Measurements from ENCODE around the gene CFAP46. TPM values are rescaled to one million over a fixed set of nuclear protein-coding genes. Genes with fewer than 3 reads are reported as not detected.

CFAP46 gene
- total and polyA plus RNA-seq, 10 of the 15 experiments (the other 5 are each of a cell fraction or from before 2014, with no cell fraction given), result 0.01 to 0.18 (median 0.03) TPM; not detected in 7

GRCh38 chr10:132984008-132984295 lies 41.6 kb upstream of the CFAP46 start:
- TF ChIP-seq ZBTB33 (IDR thresholded peaks at IDR 0.05), result no peak
- no peak for TF ChIP-seq ELK1 (IDR thresholded peaks at IDR 0.05; ENCODE audit: low read depth, low read length)
- TF ChIP-seq YY1 (IDR thresholded peaks at IDR 0.05; ENCODE audit: low read depth, low read length), result no peak
- no peak for TF ChIP-seq RAD21 (IDR thresholded peaks at IDR 0.05; ENCODE audit: insufficient read depth, low read depth, low read length)
- no peak for TF ChIP-seq EED (IDR thresholded peaks at IDR 0.05; ENCODE audit: low read depth)
- no peak for TF ChIP-seq PKNOX1 (IDR thresholded peaks at IDR 0.05)
- TF ChIP-seq MTA2 (IDR thresholded peaks at IDR 0.05; ENCODE audit: low read depth), result no peak
- TF ChIP-seq HCFC1 (IDR thresholded peaks at IDR 0.05; ENCODE audit: low read length), result no peak
- no peak for TF ChIP-seq HSF1 (IDR thresholded peaks at IDR 0.05; ENCODE audit: low read depth, low read length)
- TF ChIP-seq NBN (IDR thresholded peaks at IDR 0.05), result no peak
- Histone ChIP-seq H3K4me1 (ENCODE audit: control insufficient read depth, insufficient read depth, low read length) (no peaks in the 10 kb centered on the region), H3K27me3 (replicated peaks in 1 of 2; ENCODE audit: control insufficient read depth in 2 of 2, insufficient read depth in 2 of 2, low read length in 1 of 2) (no peaks in the 10 kb centered on the region), H3K27ac (ENCODE audit: control insufficient read depth, insufficient read depth) (no peak overlapping the region), H3K4me3 (no peak overlapping the region), H2AFZ (ENCODE audit: control insufficient read depth, low read depth, low read length) (no peak overlapping the region), H3K9ac (ENCODE audit: control insufficient read depth, insufficient read depth, low read length) (no peak overlapping the region), H3K36me3 (ENCODE audit: control insufficient read depth in 2 of 2, insufficient read depth in 2 of 2, low read length in 1 of 2) (no peaks in the 10 kb centered on the region), H3K79me2 (ENCODE audit: control insufficient read depth, insufficient read depth, low read length) (no peaks in the 10 kb centered on the region), H4K20me1 (ENCODE audit: control insufficient read depth, insufficient read depth) (no peaks in the 10 kb centered on the region), H3K9me3 (replicated peaks; ENCODE audit: control insufficient read depth, insufficient read depth, low read length) (no peaks in the 10 kb centered on the region; the same call in 2 of the 3 replicates), H3K4me2 (ENCODE audit: control insufficient read depth, insufficient read depth) (no peak overlapping the region)
- intact Hi-C loops (cut with micrococcal nuclease; ENCODE audit: unreplicated experiment), result no loop called here
- POLR2A ChIA-PET, result no interaction called here
- no peak for FAIRE-seq
- CTCF ChIA-PET, result no interaction called here
- DNase-seq (ENCODE audit: low read depth, low spot score), result no peak
- SMC1A ChIA-PET (ENCODE audit: uncharacterized antibody, unreplicated experiment), result no interaction called here
- RAD21 ChIA-PET (ENCODE audit: unreplicated experiment), result no interaction called here
- in situ Hi-C loops (cut with MboI), result no loop called here
- no TSS peak for BruUV-seq (replicated peaks)
- no peak for ATAC-seq
- 88% methylated on average over 28 of the region's 29 CpGs for WGBS (ENCODE audit: insufficient coverage, insufficient replicate concordance, low lambda C conversion rate, missing lambda C conversion rate)
